Activated CD4-positive, alpha-beta T cell treated with anti-CD3 and anti-CD28 coated beads, Interleukin-2, amount 10 ng/mL, durations not matched to agents 24 days and 14 days (primary cell): Measurements from ENCODE around the gene EMX1. TPM values are rescaled to one million over a fixed set of nuclear protein-coding genes. Genes with fewer than 3 reads are reported as not detected.

Source experiments
- DNase-seq: peaks from one replicate; pipeline ENCODE4 v3.0.0; 2022
- H3K27ac Mint-ChIP-seq: one replicate; pipeline ENCODE4 v1.8.0; 2022; ENCODE audit warnings: mild to moderate bottlenecking, mixed read lengths
- H3K27me3 Mint-ChIP-seq: one replicate; pipeline ENCODE4 v1.8.0; 2022; ENCODE audit warnings: mixed read lengths
- H3K36me3 Mint-ChIP-seq: one replicate; pipeline ENCODE4 v1.8.0; 2022; ENCODE audit warnings: low read depth, mild to moderate bottlenecking, mixed read lengths
- H3K4me1 Mint-ChIP-seq: one replicate; pipeline ENCODE4 v1.8.0; 2021; ENCODE audit warnings: mixed read lengths
- H3K4me3 Mint-ChIP-seq: one replicate; pipeline ENCODE4 v1.8.0; 2022; ENCODE audit warnings: mild to moderate bottlenecking, moderate library complexity, mixed read lengths
- H3K9me3 Mint-ChIP-seq: one replicate; pipeline ENCODE4 v1.8.0; 2021; ENCODE audit warnings: mixed read lengths
- intact Hi-C: fragments of 100-400 bp; cut with micrococcal nuclease; formaldehyde crosslinking; loops from one replicate; pipeline ENCODE4 v1.15.1; 2023
- total RNA-seq: library from RNA; stranded (reverse); gene quantifications from 2 replicates; pipeline ENCODE4 v1.2.3, GENCODE V29; 2022

EMX1 gene
- total RNA-seq, 1 donor from 2014 or later, result not detected

DNA sequence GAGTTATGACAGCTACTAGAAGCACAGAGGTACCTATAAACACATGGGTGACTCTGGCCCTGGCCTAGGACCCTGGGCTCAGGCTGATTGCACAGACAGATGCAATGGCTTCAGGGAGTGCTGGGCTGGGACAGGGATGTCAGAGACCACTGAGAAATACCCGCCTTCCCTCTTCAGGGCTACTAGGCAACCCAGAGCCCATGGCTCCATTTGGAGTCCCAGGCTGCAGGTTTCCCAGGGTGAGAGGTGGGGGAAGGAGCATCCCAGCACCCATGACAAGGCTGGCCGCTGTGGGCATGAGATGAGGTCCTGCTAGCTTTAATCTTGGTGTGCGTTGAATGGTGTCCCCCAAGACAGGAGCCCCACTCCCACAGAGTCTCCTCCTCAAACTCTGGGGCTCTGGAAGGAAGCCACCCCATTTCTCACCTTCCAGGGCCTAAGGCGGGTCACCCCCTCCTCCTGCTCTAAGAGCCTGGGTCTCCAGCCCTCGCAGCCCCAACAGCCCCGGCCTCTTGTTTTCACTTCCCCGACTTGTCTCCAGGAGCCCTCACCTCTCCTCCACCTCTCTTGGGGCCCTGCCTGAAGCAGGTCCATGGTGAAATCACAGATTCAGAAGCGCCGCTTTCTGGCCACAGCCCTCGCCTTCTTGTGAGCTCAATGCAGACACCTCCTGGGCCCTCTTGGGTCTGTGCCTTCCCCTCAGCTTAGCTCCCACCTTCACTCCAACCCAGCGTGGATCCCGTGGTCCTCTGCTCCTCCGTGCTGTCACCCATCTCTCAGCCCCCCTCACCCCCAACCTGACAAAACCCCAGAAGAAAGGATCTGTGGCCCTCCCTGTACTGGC lies 41.4 kb downstream of the EMX1 start:
- Mint-ChIP-seq H3K4me1 (peaks cover 24% of the 10 kb centered on the region), H3K9me3 (no peaks in the 10 kb centered on the region), H3K36me3 (peaks cover 1% of the 10 kb centered on the region), H3K27ac (no peak overlapping the region), H3K4me3 (no peak overlapping the region), H3K27me3 (no peaks in the 10 kb centered on the region)
- intact Hi-C loops, result no loop called here
- DNase-seq, result no peak

DNA sequence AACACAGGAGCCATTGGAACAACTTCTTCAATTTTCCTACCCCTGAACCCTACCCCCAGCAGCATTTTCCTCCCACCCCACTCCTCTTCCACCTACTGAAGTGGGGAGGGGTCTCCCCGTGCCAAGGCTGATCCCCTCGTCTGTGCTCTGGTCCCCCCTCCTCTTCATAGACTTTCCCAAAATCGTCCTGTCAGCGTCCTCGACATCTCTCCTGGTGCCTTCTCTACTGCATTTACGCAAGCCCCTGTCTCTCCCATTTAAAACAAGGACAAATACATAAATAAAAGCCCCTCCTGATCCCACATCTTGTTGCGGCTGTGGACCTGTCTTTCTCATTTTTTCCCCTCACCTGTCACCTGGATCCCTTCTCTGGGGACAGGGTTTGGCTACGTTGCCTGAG lies 42.2 kb downstream of the EMX1 start:
- Mint-ChIP-seq H3K27me3 (no peaks in the 10 kb centered on the region), H3K4me3 (no peak overlapping the region), H3K4me1 (peaks cover 17% of the 10 kb centered on the region), H3K9me3 (no peaks in the 10 kb centered on the region), H3K36me3 (peaks cover 1% of the 10 kb centered on the region), H3K27ac (no peak overlapping the region)
- intact Hi-C loops, result no loop called here
- no peak for DNase-seq

DNA sequence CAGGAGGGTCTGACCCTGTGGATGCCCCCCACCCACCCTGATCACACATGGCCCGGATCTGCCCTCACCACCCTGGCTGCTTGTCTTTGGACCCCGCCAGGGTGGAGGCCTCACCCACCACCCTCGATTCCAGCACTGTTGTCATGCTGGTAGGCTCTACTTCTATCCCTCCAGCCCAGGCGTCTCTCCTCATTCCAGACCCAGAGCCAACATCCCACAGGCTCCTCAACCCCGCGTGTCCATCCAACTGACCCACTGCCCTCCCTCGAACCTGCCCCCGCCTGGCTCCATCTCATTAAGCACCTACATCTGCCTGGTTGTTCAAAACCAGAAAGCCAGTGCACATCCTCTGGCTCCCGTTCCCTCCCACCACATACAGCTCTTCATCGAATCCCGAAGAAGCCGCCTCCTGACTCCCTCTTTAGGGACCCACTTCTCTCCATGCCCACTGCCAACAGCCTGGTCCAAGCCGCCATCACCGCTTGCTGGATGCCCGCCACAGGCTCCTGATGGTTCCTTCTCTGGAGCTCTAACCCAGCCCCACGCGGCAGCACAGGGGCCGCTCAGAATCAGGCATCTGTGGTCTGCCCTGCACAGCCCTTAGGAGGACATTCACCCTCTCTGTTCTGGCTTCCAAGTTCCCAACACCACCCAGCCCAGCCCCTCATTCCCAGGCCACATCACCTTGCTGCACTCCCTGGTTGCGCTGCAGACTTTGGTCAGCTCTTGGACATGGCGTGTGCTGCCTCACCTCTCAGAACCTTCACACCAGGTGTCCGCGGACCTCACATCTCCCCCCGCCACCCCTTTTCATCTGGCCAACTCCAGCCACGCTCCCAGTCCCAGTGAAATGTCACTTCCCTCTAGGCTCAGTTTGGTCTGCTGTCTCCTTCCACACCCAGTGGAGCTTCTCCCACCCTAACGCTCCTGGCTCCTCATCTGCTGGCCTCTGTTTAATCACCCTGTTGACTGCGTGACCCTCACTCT lies 43.0 kb downstream of the EMX1 start:
- H3K4me1 Mint-ChIP-seq, result peaks cover 14% of the 10 kb centered on the region
- no peak overlapping the region for H3K4me3 Mint-ChIP-seq
- H3K27ac Mint-ChIP-seq, result no peak overlapping the region
- no peaks in the 10 kb centered on the region for H3K27me3 Mint-ChIP-seq
- intact Hi-C loops, result no loop called here
- peaks cover 1% of the 10 kb centered on the region for H3K36me3 Mint-ChIP-seq
- no peaks in the 10 kb centered on the region for H3K9me3 Mint-ChIP-seq
- no peak for DNase-seq

DNA sequence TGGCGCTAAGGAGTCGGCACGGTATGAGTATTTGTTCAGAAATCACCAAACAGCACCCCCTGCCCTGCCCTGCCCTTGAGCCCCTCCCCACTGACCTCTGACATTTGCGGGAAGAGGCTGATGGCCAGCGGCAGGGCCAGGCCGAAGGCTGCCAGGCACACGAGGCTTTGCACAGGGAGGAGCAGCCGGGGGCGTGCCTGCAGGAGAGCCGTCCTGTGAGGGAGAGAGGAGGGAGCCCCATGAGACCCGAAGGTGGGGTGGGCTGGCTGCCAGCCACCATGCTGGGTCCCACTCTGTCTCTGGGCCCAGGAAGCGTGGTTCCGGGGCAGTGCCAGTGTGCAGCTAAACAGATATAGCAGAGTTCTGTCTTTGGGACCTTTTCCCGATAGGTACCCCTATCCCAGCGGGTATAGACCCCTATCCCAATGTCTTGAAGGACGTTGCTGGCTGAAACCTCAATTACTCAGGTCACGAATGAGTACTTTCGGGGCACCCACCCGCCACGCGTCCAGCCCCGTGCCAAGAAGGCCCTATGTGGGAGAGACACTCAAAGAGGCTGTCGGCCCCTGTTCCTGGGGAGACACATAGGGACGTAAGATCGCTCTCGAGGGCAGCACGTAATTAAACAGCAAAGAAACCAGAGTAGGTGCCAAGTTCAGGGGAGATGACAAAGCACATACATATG lies 43.9 kb downstream of the EMX1 start:
- DNase-seq, result no peak
- Mint-ChIP-seq H3K27ac (no peak overlapping the region), H3K4me3 (no peak overlapping the region), H3K4me1 (peaks cover 13% of the 10 kb centered on the region), H3K27me3 (no peaks in the 10 kb centered on the region), H3K9me3 (no peaks in the 10 kb centered on the region), H3K36me3 (peaks cover 1% of the 10 kb centered on the region)
- intact Hi-C loops, result no loop called here

DNA sequence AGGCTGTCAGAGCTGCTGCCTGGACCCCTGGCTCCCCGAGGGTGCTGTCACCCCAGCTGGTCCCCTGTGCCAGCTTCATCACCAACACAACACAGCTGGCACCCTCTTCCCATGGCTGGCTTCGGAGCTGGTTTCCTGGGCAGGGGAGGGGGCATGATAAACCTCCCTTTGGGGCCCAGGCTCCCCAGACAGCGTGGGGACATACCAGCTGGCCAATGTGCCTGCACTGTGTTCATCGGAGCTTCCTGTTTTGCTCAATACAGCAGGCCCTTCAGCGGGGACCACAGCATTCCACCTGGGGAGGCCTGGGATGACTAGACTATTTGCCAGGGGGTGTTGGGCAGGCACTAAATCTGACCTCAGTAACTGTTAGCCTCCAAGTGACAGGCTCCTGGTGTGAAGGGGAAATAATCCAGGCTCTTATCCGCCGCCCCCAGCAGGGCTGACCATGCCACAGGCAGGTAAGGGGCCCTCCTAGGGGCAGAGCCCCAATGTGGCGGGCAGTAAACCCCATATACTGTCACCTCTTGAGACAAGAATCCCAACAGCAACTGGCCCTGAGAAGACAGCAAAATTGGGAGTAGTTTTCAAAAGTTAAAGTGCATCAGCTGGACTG lies 44.6 kb downstream of the EMX1 start:
- intact Hi-C loops, result no loop called here
- peaks cover 11% of the 10 kb centered on the region for H3K4me1 Mint-ChIP-seq
- H3K9me3 Mint-ChIP-seq, result no peaks in the 10 kb centered on the region
- H3K4me3 Mint-ChIP-seq, result no peak overlapping the region
- peaks cover 1% of the 10 kb centered on the region for H3K36me3 Mint-ChIP-seq
- no peaks in the 10 kb centered on the region for H3K27me3 Mint-ChIP-seq
- DNase-seq, result no peak
- H3K27ac Mint-ChIP-seq, result no peak overlapping the region

DNA sequence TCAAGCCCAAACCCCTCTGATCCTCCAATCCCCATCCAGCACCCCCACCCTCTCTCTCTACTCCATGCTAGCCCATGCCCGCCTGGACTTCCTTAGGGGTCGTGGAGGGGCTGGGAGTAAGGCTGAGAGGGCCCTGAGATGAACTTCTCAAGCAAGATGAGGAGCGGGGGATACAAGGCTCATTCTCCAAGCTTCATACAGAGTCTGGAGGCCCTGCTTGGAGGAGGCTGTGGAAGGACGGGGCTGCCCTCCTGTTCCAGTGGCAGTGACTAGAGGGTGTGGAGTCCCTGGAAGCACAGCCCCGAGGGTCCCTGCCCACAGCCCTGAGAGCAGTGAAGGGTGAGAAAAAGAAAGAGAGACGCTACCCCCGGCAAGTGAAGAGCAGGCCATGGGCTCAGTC lies 45.6 kb downstream of the EMX1 start:
- H3K9me3 Mint-ChIP-seq, result no peaks in the 10 kb centered on the region
- no peaks in the 10 kb centered on the region for H3K36me3 Mint-ChIP-seq
- no peak overlapping the region for H3K4me3 Mint-ChIP-seq
- peaks cover 9% of the 10 kb centered on the region for H3K4me1 Mint-ChIP-seq
- DNase-seq, result no peak
- H3K27me3 Mint-ChIP-seq, result no peaks in the 10 kb centered on the region
- intact Hi-C loops, result no loop called here
- no peak overlapping the region for H3K27ac Mint-ChIP-seq

DNA sequence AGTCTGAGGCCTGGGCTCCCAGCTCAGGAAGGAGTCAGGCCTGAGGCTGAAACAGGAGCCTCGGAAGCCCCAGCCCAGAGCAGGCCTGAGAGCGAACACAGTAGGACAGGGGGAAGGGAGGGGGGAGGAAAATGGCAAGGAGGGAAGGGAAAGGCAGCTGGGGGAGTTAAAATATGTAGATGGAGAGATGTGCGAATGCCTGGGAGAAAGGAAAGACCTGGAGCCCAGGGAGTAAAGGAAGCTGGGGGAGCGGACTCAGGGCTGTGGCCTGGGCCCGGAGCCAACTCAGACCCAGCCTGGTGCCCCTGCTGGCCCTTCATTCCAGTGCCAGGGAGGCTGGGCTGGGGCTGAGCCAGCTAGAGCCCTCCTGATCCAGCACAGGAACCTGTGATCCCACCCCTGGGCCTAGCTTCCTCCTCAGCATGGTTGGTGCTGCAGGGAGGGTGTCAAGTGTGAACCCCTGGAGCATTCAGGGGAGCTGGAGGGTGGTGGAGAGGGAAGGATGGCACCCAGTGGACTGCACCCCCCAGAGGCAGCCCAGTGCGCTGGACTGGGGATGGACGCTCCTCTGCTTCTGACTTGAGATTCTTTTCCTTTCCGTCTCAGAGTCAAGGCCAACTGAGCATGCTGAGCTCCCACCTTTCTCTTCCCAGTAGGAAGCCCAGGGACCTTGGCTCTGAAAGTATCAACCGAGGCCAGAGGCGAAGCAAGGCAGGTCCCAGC lies 46.3 kb downstream of the EMX1 start:
- no peak overlapping the region for H3K4me3 Mint-ChIP-seq
- H3K27me3 Mint-ChIP-seq, result no peaks in the 10 kb centered on the region
- intact Hi-C loops, result no loop called here
- no peak for DNase-seq
- no peaks in the 10 kb centered on the region for H3K9me3 Mint-ChIP-seq
- peaks cover 7% of the 10 kb centered on the region for H3K4me1 Mint-ChIP-seq
- H3K36me3 Mint-ChIP-seq, result no peaks in the 10 kb centered on the region
- no peak overlapping the region for H3K27ac Mint-ChIP-seq

DNA sequence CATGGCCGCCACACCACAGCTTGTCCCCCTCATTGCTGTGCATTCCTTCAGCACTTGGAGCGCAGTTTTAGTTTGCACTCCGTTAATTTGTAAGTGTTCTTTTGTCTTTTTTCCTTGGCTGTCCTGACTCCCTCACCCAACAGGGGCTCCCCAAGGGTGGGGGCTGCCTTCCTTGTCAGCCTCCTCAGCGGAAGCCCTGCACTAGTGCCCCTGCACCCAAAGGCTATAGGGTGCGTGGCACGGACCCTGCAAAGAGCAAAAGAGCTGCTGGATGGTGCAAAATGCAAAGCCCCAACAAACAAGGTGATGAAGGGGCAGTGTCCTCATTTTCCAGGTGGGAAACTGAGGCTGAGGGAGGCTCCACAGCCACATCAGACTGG lies 46.8 kb downstream of the EMX1 start:
- DNase-seq, result no peak
- Mint-ChIP-seq H3K27me3 (no peaks in the 10 kb centered on the region), H3K9me3 (no peaks in the 10 kb centered on the region), H3K27ac (no peak overlapping the region), H3K4me1 (peaks cover 4% of the 10 kb centered on the region), H3K36me3 (no peaks in the 10 kb centered on the region), H3K4me3 (no peak overlapping the region)
- intact Hi-C loops, result no loop called here

DNA sequence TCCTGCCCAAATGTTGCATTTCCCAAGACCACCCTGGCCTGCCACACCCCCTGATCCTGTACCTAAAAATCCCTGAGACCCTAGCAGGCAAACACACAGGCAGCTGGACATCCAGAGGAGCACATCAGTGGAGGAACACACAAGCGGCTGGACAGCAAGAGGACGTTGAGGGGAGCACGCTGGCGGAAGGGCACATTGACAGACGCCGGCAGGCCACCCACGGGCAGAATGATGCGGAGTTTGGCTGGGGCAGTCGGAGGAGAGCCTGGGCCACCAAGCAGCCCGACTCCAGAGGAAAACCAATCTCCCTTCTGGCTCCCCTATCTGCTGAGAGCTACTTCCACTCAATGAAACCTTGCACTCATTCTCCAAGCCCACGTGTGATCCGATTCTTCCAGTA lies 47.7 kb downstream of the EMX1 start:
- intact Hi-C loops, result no loop called here
- Mint-ChIP-seq H3K4me3 (no peak overlapping the region), H3K4me1 (no peaks in the 10 kb centered on the region), H3K27me3 (no peaks in the 10 kb centered on the region), H3K27ac (no peak overlapping the region), H3K9me3 (no peaks in the 10 kb centered on the region), H3K36me3 (no peaks in the 10 kb centered on the region)
- no peak for DNase-seq

DNA sequence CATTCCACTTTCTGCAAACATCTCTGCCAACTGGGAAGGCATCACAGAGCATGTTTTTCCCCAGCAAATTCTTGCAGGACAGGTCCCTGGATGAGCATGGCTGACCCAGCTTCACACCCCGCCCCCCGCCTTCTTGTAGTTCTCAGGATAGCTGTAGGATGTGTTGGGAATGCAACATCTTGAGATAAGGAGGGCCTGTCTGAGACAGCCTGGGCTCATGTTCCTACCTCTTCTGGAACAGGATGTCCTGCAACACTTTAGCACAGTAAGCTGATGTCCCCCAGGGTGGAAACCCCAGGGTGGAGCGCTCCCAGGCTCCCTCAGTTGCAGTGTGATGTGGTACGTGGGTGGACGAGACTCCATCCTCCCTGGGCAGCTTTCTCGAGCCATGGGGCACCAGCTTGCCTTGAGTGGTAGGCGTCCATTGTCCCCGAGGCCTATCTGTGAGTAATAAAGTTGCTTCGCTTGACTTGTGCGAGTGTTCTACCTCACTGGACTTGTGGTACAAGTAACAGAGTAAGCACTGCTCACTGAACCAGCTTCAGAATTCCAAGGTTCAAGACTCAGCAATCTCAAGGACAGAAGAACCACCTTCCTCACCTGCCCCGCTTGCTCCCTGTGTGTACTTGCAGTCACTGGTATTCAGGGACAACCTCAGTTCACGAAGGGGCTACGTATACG lies 48.6 kb downstream of the EMX1 start:
- H3K9me3 Mint-ChIP-seq, result no peaks in the 10 kb centered on the region
- no peak overlapping the region for H3K27ac Mint-ChIP-seq
- no peaks in the 10 kb centered on the region for H3K36me3 Mint-ChIP-seq
- no peak for DNase-seq
- no peak overlapping the region for H3K4me3 Mint-ChIP-seq
- no peaks in the 10 kb centered on the region for H3K4me1 Mint-ChIP-seq
- intact Hi-C loops, result no loop called here
- no peaks in the 10 kb centered on the region for H3K27me3 Mint-ChIP-seq

DNA sequence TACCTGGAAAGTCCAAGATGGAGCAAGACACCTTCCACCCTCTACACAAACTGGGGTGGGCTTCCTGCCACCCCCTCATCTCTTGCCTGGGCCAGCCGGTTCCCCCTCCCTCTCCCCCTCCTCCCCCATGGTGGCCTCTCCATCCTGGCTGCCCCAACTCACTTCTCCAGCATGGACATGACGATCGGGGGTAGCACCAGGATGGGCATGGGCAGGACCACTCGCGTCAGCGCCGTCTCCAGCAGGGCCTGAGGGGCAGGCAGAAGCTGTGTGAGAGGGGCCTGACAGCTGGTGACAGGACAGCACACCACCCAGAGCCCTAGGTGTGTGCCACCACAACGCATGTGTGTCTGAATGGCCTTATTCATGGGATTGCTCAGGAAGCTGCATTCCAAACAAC lies 51.0 kb downstream of the EMX1 start:
- Mint-ChIP-seq H3K27ac (no peak overlapping the region), H3K36me3 (no peaks in the 10 kb centered on the region), H3K4me3 (no peak overlapping the region), H3K27me3 (no peaks in the 10 kb centered on the region), H3K9me3 (no peaks in the 10 kb centered on the region), H3K4me1 (no peaks in the 10 kb centered on the region)
- DNase-seq, result no peak
- intact Hi-C loops, result no loop called here

DNA sequence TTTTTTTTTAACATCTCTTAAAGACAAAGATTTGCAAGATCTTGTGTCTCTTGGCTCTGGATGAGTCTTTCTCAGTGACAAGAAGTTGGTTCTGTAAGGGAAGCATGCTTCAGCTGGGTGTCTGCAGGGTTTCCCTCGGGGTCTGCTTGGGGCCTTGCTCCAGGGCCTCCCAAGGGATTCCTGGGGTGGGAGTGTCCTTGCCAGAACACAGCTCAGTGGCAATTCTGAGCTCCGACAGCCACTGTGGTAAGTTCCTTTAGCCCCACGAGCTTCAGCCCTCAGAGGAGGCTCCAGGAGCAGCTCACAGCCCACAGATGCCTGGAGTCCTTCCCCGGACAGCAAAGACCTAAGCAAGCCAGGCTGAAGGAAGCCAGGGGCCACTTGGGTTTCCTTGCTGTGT lies 52.4 kb downstream of the EMX1 start:
- no peak for DNase-seq
- Mint-ChIP-seq H3K4me1 (no peaks in the 10 kb centered on the region), H3K27me3 (peaks cover 5% of the 10 kb centered on the region), H3K9me3 (no peaks in the 10 kb centered on the region), H3K4me3 (no peak overlapping the region), H3K36me3 (no peaks in the 10 kb centered on the region), H3K27ac (no peak overlapping the region)
- intact Hi-C loops, result no loop called here

DNA sequence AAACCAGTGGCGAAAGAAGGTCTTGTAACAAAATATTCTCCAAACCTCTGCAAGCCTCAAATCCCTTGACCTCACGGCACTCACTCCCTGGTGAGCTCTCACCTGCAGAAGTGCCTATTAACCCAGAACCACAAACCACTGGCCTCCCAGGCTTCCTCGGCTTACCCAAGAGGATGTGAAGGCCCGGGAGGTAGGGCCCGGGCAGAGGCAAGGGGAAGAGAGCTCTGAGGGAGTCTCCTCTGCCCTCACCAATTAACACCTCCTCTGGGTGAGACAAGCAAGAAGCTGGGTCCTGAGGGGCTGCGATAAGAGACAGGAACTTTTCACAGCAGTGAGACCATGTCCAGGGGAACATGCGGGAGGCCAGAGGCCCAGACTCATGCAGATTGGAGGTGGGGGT lies 53.7 kb downstream of the EMX1 start:
- Mint-ChIP-seq H3K27me3 (peaks cover 11% of the 10 kb centered on the region), H3K4me1 (no peaks in the 10 kb centered on the region), H3K27ac (no peak overlapping the region), H3K4me3 (no peak overlapping the region), H3K36me3 (no peaks in the 10 kb centered on the region), H3K9me3 (no peaks in the 10 kb centered on the region)
- no peak for DNase-seq
- intact Hi-C loops, result no loop called here
